ENCODE measurements around the gene NTN1.

NTN1 gene

DNA sequence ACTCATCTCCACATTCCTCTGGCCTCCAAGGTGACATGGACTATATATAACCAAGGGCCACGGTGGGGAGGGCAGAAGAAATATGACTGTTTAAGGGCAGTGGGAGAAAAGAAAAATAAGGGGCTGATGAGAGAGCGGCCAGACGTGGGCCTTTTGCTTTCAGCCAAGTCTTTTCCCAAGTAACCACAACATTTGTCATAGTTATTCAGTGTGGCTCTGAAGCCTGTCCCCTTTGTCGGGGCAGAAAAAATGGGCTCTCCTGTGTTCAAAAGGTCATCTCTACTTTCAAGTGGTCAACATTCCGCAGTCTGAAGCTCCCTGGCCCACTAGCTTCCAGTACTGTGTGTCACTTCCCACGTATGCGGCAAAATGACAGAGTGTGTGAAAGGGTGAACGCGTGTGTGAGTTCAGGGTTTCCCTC, 245.4 kb downstream of the NTN1 start:
- Histone ChIP-seq H3K9me3 (ENCODE audit: control extremely low read depth in 1 of 5, control insufficient read depth in 4 of 5, insufficient read depth in 2 of 5, low read depth in 1 of 5, low read length in 4 of 5) (peaks cover 0 to 3% (median 0%) of the 10 kb centered on the region in 5 experiments), H3K4me3 (ENCODE audit: control insufficient read depth in 1 of 7, extremely low read depth in 1 of 7, insufficient read depth in 4 of 7, low read depth in 2 of 7, low read length in 6 of 7) (no peak overlapping the region), H3K36me3 (ENCODE audit: control insufficient read depth in 4 of 4, insufficient read depth in 4 of 4, low read length in 3 of 4) (peaks cover 0 to 3% (median 0%) of the 10 kb centered on the region in 4 experiments), H3K4me1 (ENCODE audit: control extremely low read depth in 1 of 4, control insufficient read depth in 4 of 4, insufficient read depth in 4 of 4, low read length in 3 of 4) (peaks cover 0 to 6% (median 4%) of the 10 kb centered on the region in 4 experiments), H3K27me3 (replicated peaks in 2 of 5; ENCODE audit: control insufficient read depth in 4 of 5, insufficient read depth in 5 of 5, low read length in 4 of 5) (no peaks in the 10 kb centered on the region), H3K27ac (ENCODE audit: insufficient read depth in 1 of 2, low read depth in 1 of 2, low read length in 2 of 2, poor library complexity in 1 of 2, severe bottlenecking in 2 of 2) (no peak overlapping the region)
- POLR2A ChIA-PET = no interaction called here
- CTCF ChIA-PET = interaction anchor here (0.8 to 1.4 kb wide), 2 partner anchors 11 to 150 kb away, joined by 3 read pairs; no protein-coding TSS in a partner anchor
- WGBS (ENCODE audit: insufficient coverage) = over 99% methylated on average over 8 of the region's 9 CpGs
- DNase-seq = no peak

GRCh38 chr17:9268546-9268945, 247.2 kb downstream of the NTN1 start:
- Histone ChIP-seq H3K27ac (ENCODE audit: insufficient read depth in 1 of 2, low read depth in 1 of 2, low read length in 2 of 2, poor library complexity in 1 of 2, severe bottlenecking in 2 of 2) (no peak overlapping the region), H3K4me1 (ENCODE audit: control extremely low read depth in 1 of 4, control insufficient read depth in 4 of 4, insufficient read depth in 4 of 4, low read length in 3 of 4) (no peaks in the 10 kb centered on the region), H3K9me3 (ENCODE audit: control extremely low read depth in 1 of 5, control insufficient read depth in 4 of 5, insufficient read depth in 2 of 5, low read depth in 1 of 5, low read length in 4 of 5) (peaks cover 0 to 3% (median 0%) of the 10 kb centered on the region in 5 experiments), H3K36me3 (ENCODE audit: control insufficient read depth in 4 of 4, insufficient read depth in 4 of 4, low read length in 3 of 4) (peaks cover 0 to 3% (median 0%) of the 10 kb centered on the region in 4 experiments), H3K27me3 (replicated peaks in 2 of 5; ENCODE audit: control insufficient read depth in 4 of 5, insufficient read depth in 5 of 5, low read length in 4 of 5) (no peaks in the 10 kb centered on the region), H3K4me3 (ENCODE audit: control insufficient read depth in 1 of 7, extremely low read depth in 1 of 7, insufficient read depth in 4 of 7, low read depth in 2 of 7, low read length in 6 of 7) (no peak overlapping the region)
- ChIA-PET POLR2A (no interaction called here), CTCF (no interaction called here)
- DNase-seq = no peak
- WGBS (ENCODE audit: insufficient coverage) = 98% methylated on average over 6 of the region's 6 CpGs

GRCh38 chr17:9269350-9270035, 248.2 kb downstream of the NTN1 start:
- H3K27me3 ChIP-seq (replicated peaks in 2 of 5; ENCODE audit: control insufficient read depth in 4 of 5, insufficient read depth in 5 of 5, low read length in 4 of 5) = no peaks in the 10 kb centered on the region
- H3K9me3 ChIP-seq (ENCODE audit: control extremely low read depth in 1 of 5, control insufficient read depth in 4 of 5, insufficient read depth in 2 of 5, low read depth in 1 of 5, low read length in 4 of 5) = no peaks in the 10 kb centered on the region
- H3K27ac ChIP-seq (ENCODE audit: insufficient read depth in 1 of 2, low read depth in 1 of 2, low read length in 2 of 2, poor library complexity in 1 of 2, severe bottlenecking in 2 of 2) = no peak overlapping the region
- no peak for DNase-seq
- H3K4me3 ChIP-seq (ENCODE audit: control insufficient read depth in 1 of 7, extremely low read depth in 1 of 7, insufficient read depth in 4 of 7, low read depth in 2 of 7, low read length in 6 of 7) = no peak overlapping the region
- 100% methylated on average over 5 of the region's 7 CpGs for WGBS (ENCODE audit: insufficient coverage)
- ChIA-PET POLR2A (no interaction called here), CTCF (no interaction called here)
- H3K36me3 ChIP-seq (ENCODE audit: control insufficient read depth in 4 of 4, insufficient read depth in 4 of 4, low read length in 3 of 4) = peaks cover 0 to 3% (median 0%) of the 10 kb centered on the region in 4 experiments
- no peaks in the 10 kb centered on the region for H3K4me1 ChIP-seq (ENCODE audit: control extremely low read depth in 1 of 4, control insufficient read depth in 4 of 4, insufficient read depth in 4 of 4, low read length in 3 of 4)

DNA sequence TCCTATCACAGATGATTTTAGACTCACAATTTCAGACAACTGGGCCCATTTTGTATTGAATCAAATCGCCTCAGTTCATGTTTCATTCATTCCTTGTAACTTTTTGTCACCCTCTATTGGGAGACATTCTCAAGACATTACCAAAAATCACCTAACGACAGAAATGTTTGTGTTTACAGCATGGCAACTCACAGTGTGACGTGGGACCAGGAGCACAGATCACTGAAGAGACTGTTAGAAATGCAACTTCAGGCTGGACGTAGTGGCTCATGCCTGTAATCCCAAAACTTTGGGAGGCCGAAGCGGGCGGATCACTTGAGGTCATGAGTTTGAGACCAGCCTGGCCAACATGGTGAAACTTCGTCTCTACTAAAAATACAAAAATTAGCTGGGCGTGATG, 249.6 kb downstream of the NTN1 start:
- 92% methylated on average over 9 of the region's 9 CpGs for WGBS (ENCODE audit: insufficient coverage)
- H3K4me1 ChIP-seq (ENCODE audit: control extremely low read depth in 1 of 4, control insufficient read depth in 4 of 4, insufficient read depth in 4 of 4, low read length in 3 of 4) = no peaks in the 10 kb centered on the region
- CTCF ChIA-PET = no interaction called here
- no peaks in the 10 kb centered on the region for H3K9me3 ChIP-seq (ENCODE audit: control extremely low read depth in 1 of 5, control insufficient read depth in 4 of 5, insufficient read depth in 2 of 5, low read depth in 1 of 5, low read length in 4 of 5)
- peaks cover 0 to 3% (median 0%) of the 10 kb centered on the region in 4 experiments for H3K36me3 ChIP-seq (ENCODE audit: control insufficient read depth in 4 of 4, insufficient read depth in 4 of 4, low read length in 3 of 4)
- H3K27me3 ChIP-seq (replicated peaks in 2 of 5; ENCODE audit: control insufficient read depth in 4 of 5, insufficient read depth in 5 of 5, low read length in 4 of 5) = no peaks in the 10 kb centered on the region
- H3K27ac ChIP-seq (ENCODE audit: insufficient read depth in 1 of 2, low read depth in 1 of 2, low read length in 2 of 2, poor library complexity in 1 of 2, severe bottlenecking in 2 of 2) = no peak overlapping the region
- H3K4me3 ChIP-seq (ENCODE audit: control insufficient read depth in 1 of 7, extremely low read depth in 1 of 7, insufficient read depth in 4 of 7, low read depth in 2 of 7, low read length in 6 of 7) = no peak overlapping the region
- POLR2A ChIA-PET = no interaction called here
- DNase-seq = no peak

- Histone ChIP-seq H3K27me3 (replicated peaks in 2 of 5; ENCODE audit: control insufficient read depth in 4 of 5, insufficient read depth in 5 of 5, low read length in 4 of 5) (no peaks in the 10 kb centered on the region), H3K27ac (ENCODE audit: insufficient read depth in 1 of 2, low read depth in 1 of 2, low read length in 2 of 2, poor library complexity in 1 of 2, severe bottlenecking in 2 of 2) (no peak overlapping the region), H3K9me3 (ENCODE audit: control extremely low read depth in 1 of 5, control insufficient read depth in 4 of 5, insufficient read depth in 2 of 5, low read depth in 1 of 5, low read length in 4 of 5) (peaks cover 0 to 2% (median 0%) of the 10 kb centered on the region in 5 experiments), H3K4me1 (ENCODE audit: control extremely low read depth in 1 of 4, control insufficient read depth in 4 of 4, insufficient read depth in 4 of 4, low read length in 3 of 4) (no peaks in the 10 kb centered on the region), H3K4me3 (ENCODE audit: control insufficient read depth in 1 of 7, extremely low read depth in 1 of 7, insufficient read depth in 4 of 7, low read depth in 2 of 7, low read length in 6 of 7) (no peak overlapping the region), H3K36me3 (ENCODE audit: control insufficient read depth in 4 of 4, insufficient read depth in 4 of 4, low read length in 3 of 4) (peaks cover 0 to under 1% (median 0%) of the 10 kb centered on the region in 4 experiments)
- WGBS (ENCODE audit: insufficient coverage) = 94% methylated on average over 7 of the region's 8 CpGs
- ChIA-PET CTCF (no interaction called here), POLR2A (no interaction called here)
- DNase-seq = no peak
Measured at GRCh38 chr17:9271989-9272388, 250.7 kb downstream of the NTN1 start.

GRCh38 chr17:9272501-9273200, 251.3 kb downstream of the NTN1 start:
- 95% methylated on average over 10 of the region's 22 CpGs for WGBS (ENCODE audit: insufficient coverage)
- POLR2A ChIA-PET = no interaction called here
- no peak for DNase-seq
- CTCF ChIA-PET = no interaction called here
- Histone ChIP-seq H3K4me1 (ENCODE audit: control extremely low read depth in 1 of 4, control insufficient read depth in 4 of 4, insufficient read depth in 4 of 4, low read length in 3 of 4) (no peaks in the 10 kb centered on the region), H3K36me3 (ENCODE audit: control insufficient read depth in 4 of 4, insufficient read depth in 4 of 4, low read length in 3 of 4) (no peaks in the 10 kb centered on the region), H3K4me3 (ENCODE audit: control insufficient read depth in 1 of 7, extremely low read depth in 1 of 7, insufficient read depth in 4 of 7, low read depth in 2 of 7, low read length in 6 of 7) (no peak overlapping the region), H3K9me3 (ENCODE audit: control extremely low read depth in 1 of 5, control insufficient read depth in 4 of 5, insufficient read depth in 2 of 5, low read depth in 1 of 5, low read length in 4 of 5) (peaks cover 0 to 3% (median 0%) of the 10 kb centered on the region in 5 experiments), H3K27me3 (replicated peaks in 2 of 5; ENCODE audit: control insufficient read depth in 4 of 5, insufficient read depth in 5 of 5, low read length in 4 of 5) (no peaks in the 10 kb centered on the region), H3K27ac (ENCODE audit: insufficient read depth in 1 of 2, low read depth in 1 of 2, low read length in 2 of 2, poor library complexity in 1 of 2, severe bottlenecking in 2 of 2) (no peak overlapping the region)

Data from common myeloid progenitor, CD34-positive (primary cell).